GM23338 (cell line): ENCODE measurements around the gene FARS2. TPM values are rescaled to one million over a fixed set of nuclear protein-coding genes. Genes with fewer than 3 reads are reported as not detected.

Experiments used
- ATAC-seq: fragments of 200-7000 bp; cut with Tn5 transposase; 3 replicates; pipeline ENCODE4 v1.9.1; 2020
- DNase-seq: peaks from one replicate; pipeline ENCODE4 v3.0.0-alpha.2; 2015; ENCODE audit warnings: low spot score
- H2AFZ ChIP-seq: fragments of 200-600 bp; sonication (generic); 2 replicates; pipeline ENCODE4 v1.8.0; 2016; ENCODE audit warnings: antibody characterized with exemption, mild to moderate bottlenecking, moderate library complexity
- H3F3A ChIP-seq: fragments of 200-600 bp; sonication (generic); replicated peaks from 2 replicates; pipeline ENCODE4 v1.8.0; 2017; ENCODE audit warnings: antibody characterized with exemption, mixed run types, low read depth
- H3K27ac ChIP-seq: fragments of 200-600 bp; sonication (generic); 2 replicates; pipeline ENCODE4 v1.6.1; 2016; ENCODE audit warnings: low read depth
- H3K27me3 ChIP-seq: fragments of 200-600 bp; sonication (generic); 2 replicates; pipeline ENCODE4 v1.8.0; 2016; ENCODE audit warnings: mild to moderate bottlenecking, mixed run types, moderate library complexity; ENCODE audit not compliant: insufficient read depth
- H3K36me3 ChIP-seq: fragments of 200-600 bp; sonication (generic); 2 replicates; pipeline ENCODE4 v1.8.0; 2016; ENCODE audit warnings: mild to moderate bottlenecking; ENCODE audit not compliant: insufficient read depth
- H3K4me1 ChIP-seq: fragments of 200-600 bp; sonication (generic); 2 replicates; pipeline ENCODE4 v1.8.0; 2016; ENCODE audit warnings: mild to moderate bottlenecking, moderate library complexity; ENCODE audit not compliant: insufficient read depth
- H3K4me2 ChIP-seq: fragments of 200-600 bp; sonication (generic); 2 replicates; pipeline ENCODE4 v1.7.1; 2017; ENCODE audit warnings: mixed run types
- H3K4me3 ChIP-seq: fragments of 200-600 bp; sonication (generic); 2 replicates; pipeline ENCODE4 v1.6.1; 2016; ENCODE audit warnings: mixed run types
- H3K79me2 ChIP-seq: fragments of 200-600 bp; sonication (generic); replicated peaks from 2 replicates; pipeline ENCODE4 v1.8.0; 2017; ENCODE audit warnings: mild to moderate bottlenecking; ENCODE audit not compliant: insufficient read depth
- H3K9me2 ChIP-seq: fragments of 200-600 bp; sonication (generic); 2 replicates; pipeline ENCODE4 v1.8.0; 2017; ENCODE audit not compliant: insufficient read depth
- H4K20me1 ChIP-seq: fragments of 200-600 bp; sonication (generic); replicated peaks from 2 replicates; pipeline ENCODE4 v1.8.0; 2017; ENCODE audit warnings: mild to moderate bottlenecking; ENCODE audit not compliant: insufficient read depth
- H3K27ac Mint-ChIP-seq: 2 replicates; pipeline ENCODE4 v1.8.0; 2020; ENCODE audit warnings: inconsistent platforms, mild to moderate bottlenecking, moderate library complexity, mixed read lengths
- H3K27me3 Mint-ChIP-seq: 3 replicates; pipeline ENCODE4 v1.8.0; 2022; ENCODE audit warnings: low read depth, mild to moderate bottlenecking, moderate library complexity, mixed read lengths, inconsistent platforms; ENCODE audit not compliant: insufficient read depth, poor library complexity
- H3K36me3 Mint-ChIP-seq: 3 replicates; pipeline ENCODE4 v1.8.0; 2021; ENCODE audit warnings: low read depth, mild to moderate bottlenecking, inconsistent platforms, moderate library complexity, mixed read lengths
- H3K4me1 Mint-ChIP-seq: 3 replicates; pipeline ENCODE4 v1.8.0; 2020; ENCODE audit warnings: mild to moderate bottlenecking, inconsistent platforms, mixed read lengths
- H3K4me3 Mint-ChIP-seq: 3 replicates; pipeline ENCODE4 v1.8.0; 2021; ENCODE audit warnings: moderate library complexity, mild to moderate bottlenecking, inconsistent platforms, mixed read lengths
- H3K9me3 Mint-ChIP-seq: 3 replicates; pipeline ENCODE4 v1.8.0; 2020; ENCODE audit warnings: moderate library complexity, mild to moderate bottlenecking, inconsistent platforms, mixed read lengths
- CREB1 ChIP-seq: fragments of 250-450 bp; sonication (Bioruptor Pico); IDR thresholded peaks from 2 replicates; pipeline ENCODE4 v1.5.0; 2020; ENCODE audit warnings: low read depth, mild to moderate bottlenecking, moderate library complexity
- EZH2 ChIP-seq: fragments of 200-600 bp; sonication (generic); IDR thresholded peaks from one replicate; pipeline ENCODE4 v1.8.0; 2017; ENCODE audit warnings: antibody characterized with exemption, mild to moderate bottlenecking, low read depth; ENCODE audit not compliant: unreplicated experiment
- NANOG ChIP-seq: IDR thresholded peaks from 2 replicates; pipeline ENCODE4 v1.6.1; 2016; ENCODE audit warnings: antibody characterized with exemption, borderline replicate concordance
- POLR2AphosphoS5 ChIP-seq: IDR thresholded peaks from 2 replicates; pipeline ENCODE4 v1.6.1; 2016; ENCODE audit warnings: antibody characterized with exemption, low read depth
- STAT1 ChIP-seq: IDR thresholded peaks from one replicate; pipeline ENCODE4 v1.6.1; 2016; ENCODE audit warnings: antibody characterized with exemption; ENCODE audit not compliant: unreplicated experiment
- ZNF331 ChIP-seq: fragments of 250-450 bp; sonication (Bioruptor Pico); IDR thresholded peaks from 2 replicates; pipeline ENCODE4 v1.5.0; 2020; ENCODE audit warnings: low read depth, mild to moderate bottlenecking, moderate library complexity
- polyA plus RNA-seq: library from polyadenylated mRNA; unstranded; fragments of >200 nt; fragmentation: Nextera tagmentation; extraction: Ambion mirVana; gene quantifications from 2 replicates; pipeline ENCODE4 v1.2.1, GENCODE V29; 2016
- total RNA-seq: library from RNA; depleted of rRNA; stranded (reverse); fragments of >200 nt; shearing (Covaris generic); gene quantifications from 2 replicates; pipeline ENCODE4 v1.2.3, GENCODE V29; 2014
- TF ChIP-seq, protein P1 (sequence below): fragments of 250-450 bp; sonication (Bioruptor Pico); IDR thresholded peaks from 2 replicates; pipeline ENCODE4 v1.5.0; 2020; ENCODE audit warnings: mild to moderate bottlenecking, moderate library complexity
- TF ChIP-seq, protein P2 (sequence below): IDR thresholded peaks from 2 replicates; pipeline ENCODE4 v1.6.1; 2016; ENCODE audit warnings: antibody characterized with exemption
- TF ChIP-seq, protein P3 (sequence below), 2 experiments: fragments of 200-600 bp in 1 of 2; sonication (generic) in 1 of 2; conservative IDR thresholded peaks; 2 replicates each; pipeline versions ENCODE4 v1.5.1 to v1.6.1; 2016 to 2017; ENCODE audit warnings: antibody characterized with exemption in 2 of 2, low read depth in 2 of 2, mild to moderate bottlenecking in 2 of 2, moderate library complexity in 1 of 2

Gene FARS2
- total and polyA plus RNA-seq, 2 experiments from 2014 or later: 7.6 to 19.0 TPM

DNA sequence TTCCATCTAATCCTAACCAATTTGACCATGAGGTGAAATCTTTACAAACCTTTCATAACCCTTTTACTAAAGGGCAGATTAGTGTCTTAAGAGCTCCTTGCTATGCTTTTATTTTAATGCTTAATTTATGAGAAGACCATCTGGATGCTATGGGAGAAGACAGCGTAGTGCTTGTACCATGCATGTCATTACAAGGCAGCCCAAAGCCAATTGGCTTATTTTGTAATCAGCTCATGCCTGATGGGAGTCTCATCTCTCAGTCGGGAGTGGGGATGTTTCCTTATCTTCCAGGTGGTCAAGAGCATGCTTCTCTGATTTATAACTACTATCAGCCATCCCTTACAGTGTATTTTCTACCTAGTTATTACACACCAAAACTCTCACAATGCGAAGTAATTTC lies 304.7 kb downstream of the FARS2 start (continued):
- TF ChIP-seq, protein P1, sequence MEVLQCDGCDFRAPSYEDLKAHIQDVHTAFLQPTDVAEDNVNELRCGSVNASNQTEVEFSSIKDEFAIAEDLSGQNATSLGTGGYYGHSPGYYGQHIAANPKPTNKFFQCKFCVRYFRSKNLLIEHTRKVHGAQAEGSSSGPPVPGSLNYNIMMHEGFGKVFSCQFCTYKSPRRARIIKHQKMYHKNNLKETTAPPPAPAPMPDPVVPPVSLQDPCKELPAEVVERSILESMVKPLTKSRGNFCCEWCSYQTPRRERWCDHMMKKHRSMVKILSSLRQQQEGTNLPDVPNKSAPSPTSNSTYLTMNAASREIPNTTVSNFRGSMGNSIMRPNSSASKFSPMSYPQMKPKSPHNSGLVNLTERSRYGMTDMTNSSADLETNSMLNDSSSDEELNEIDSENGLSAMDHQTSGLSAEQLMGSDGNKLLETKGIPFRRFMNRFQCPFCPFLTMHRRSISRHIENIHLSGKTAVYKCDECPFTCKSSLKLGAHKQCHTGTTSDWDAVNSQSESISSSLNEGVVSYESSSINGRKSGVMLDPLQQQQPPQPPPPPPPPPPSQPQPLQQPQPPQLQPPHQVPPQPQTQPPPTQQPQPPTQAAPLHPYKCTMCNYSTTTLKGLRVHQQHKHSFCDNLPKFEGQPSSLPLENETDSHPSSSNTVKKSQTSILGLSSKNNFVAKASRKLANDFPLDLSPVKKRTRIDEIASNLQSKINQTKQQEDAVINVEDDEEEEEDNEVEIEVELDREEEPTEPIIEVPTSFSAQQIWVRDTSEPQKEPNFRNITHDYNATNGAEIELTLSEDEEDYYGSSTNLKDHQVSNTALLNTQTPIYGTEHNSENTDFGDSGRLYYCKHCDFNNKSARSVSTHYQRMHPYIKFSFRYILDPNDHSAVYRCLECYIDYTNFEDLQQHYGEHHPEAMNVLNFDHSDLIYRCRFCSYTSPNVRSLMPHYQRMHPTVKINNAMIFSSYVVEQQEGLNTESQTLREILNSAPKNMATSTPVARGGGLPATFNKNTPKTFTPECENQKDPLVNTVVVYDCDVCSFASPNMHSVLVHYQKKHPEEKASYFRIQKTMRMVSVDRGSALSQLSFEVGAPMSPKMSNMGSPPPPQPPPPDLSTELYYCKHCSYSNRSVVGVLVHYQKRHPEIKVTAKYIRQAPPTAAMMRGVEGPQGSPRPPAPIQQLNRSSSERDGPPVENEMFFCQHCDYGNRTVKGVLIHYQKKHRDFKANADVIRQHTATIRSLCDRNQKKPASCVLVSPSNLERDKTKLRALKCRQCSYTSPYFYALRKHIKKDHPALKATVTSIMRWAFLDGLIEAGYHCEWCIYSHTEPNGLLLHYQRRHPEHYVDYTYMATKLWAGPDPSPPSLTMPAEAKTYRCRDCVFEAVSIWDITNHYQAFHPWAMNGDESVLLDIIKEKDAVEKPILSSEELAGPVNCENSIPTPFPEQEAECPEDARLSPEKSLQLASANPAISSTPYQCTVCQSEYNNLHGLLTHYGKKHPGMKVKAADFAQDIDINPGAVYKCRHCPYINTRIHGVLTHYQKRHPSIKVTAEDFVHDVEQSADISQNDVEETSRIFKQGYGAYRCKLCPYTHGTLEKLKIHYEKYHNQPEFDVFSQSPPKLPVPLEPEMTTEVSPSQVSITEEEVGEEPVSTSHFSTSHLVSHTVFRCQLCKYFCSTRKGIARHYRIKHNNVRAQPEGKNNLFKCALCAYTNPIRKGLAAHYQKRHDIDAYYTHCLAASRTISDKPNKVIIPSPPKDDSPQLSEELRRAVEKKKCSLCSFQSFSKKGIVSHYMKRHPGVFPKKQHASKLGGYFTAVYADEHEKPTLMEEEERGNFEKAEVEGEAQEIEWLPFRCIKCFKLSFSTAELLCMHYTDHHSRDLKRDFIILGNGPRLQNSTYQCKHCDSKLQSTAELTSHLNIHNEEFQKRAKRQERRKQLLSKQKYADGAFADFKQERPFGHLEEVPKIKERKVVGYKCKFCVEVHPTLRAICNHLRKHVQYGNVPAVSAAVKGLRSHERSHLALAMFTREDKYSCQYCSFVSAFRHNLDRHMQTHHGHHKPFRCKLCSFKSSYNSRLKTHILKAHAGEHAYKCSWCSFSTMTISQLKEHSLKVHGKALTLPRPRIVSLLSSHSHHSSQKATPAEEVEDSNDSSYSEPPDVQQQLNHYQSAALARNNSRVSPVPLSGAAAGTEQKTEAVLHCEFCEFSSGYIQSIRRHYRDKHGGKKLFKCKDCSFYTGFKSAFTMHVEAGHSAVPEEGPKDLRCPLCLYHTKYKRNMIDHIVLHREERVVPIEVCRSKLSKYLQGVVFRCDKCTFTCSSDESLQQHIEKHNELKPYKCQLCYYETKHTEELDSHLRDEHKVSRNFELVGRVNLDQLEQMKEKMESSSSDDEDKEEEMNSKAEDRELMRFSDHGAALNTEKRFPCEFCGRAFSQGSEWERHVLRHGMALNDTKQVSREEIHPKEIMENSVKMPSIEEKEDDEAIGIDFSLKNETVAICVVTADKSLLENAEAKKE: no peak
- TF ChIP-seq, protein P2, sequence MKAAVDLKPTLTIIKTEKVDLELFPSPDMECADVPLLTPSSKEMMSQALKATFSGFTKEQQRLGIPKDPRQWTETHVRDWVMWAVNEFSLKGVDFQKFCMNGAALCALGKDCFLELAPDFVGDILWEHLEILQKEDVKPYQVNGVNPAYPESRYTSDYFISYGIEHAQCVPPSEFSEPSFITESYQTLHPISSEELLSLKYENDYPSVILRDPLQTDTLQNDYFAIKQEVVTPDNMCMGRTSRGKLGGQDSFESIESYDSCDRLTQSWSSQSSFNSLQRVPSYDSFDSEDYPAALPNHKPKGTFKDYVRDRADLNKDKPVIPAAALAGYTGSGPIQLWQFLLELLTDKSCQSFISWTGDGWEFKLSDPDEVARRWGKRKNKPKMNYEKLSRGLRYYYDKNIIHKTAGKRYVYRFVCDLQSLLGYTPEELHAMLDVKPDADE: no peak
- TF ChIP-seq CREB1 (CRISPR knock-in tag): no peak
- TF ChIP-seq, protein P3, sequence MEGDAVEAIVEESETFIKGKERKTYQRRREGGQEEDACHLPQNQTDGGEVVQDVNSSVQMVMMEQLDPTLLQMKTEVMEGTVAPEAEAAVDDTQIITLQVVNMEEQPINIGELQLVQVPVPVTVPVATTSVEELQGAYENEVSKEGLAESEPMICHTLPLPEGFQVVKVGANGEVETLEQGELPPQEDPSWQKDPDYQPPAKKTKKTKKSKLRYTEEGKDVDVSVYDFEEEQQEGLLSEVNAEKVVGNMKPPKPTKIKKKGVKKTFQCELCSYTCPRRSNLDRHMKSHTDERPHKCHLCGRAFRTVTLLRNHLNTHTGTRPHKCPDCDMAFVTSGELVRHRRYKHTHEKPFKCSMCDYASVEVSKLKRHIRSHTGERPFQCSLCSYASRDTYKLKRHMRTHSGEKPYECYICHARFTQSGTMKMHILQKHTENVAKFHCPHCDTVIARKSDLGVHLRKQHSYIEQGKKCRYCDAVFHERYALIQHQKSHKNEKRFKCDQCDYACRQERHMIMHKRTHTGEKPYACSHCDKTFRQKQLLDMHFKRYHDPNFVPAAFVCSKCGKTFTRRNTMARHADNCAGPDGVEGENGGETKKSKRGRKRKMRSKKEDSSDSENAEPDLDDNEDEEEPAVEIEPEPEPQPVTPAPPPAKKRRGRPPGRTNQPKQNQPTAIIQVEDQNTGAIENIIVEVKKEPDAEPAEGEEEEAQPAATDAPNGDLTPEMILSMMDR (conservative IDR thresholded peaks at IDR 0.05; ENCODE audit: low read depth in 2 of 2): no peak
- no peak for TF ChIP-seq POLR2AphosphoS5

DNA sequence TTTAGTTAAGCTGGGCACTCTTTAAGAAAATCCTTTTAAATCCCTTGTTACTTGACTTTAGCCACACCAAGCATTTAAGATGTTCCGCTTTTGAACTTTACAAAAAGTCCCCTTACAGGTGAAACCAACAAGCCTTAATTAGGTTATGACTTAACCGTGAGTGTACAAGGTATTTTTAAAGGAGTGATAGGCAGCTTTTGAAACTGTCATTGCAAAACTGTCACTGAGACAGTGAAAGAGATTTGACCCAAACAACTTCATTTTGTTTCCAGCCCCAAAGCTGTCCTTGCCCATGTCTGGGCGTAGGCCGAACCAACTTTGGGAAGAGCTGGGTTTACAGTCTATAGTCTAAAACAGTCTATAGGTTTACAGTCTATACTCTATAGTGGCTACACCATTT lies 305.4 kb downstream of the FARS2 start:
- H4K20me1 ChIP-seq: no peaks in the 10 kb centered on the region
- H3K4me3 ChIP-seq: no peak overlapping the region
- H3K4me1 Mint-ChIP-seq: peaks cover 28% of the 10 kb centered on the region
- H3K9me3 Mint-ChIP-seq: peaks cover 12% of the 10 kb centered on the region
- H3K4me1 ChIP-seq: peaks cover 21% of the 10 kb centered on the region
- peaks cover 10% of the 10 kb centered on the region; the same call in 2 of the 3 replicates for H3K36me3 Mint-ChIP-seq
- no peaks in the 10 kb centered on the region for H3K79me2 ChIP-seq
- no peak overlapping the region for H3K27ac ChIP-seq
- H3K4me2 ChIP-seq: no peak overlapping the region
- no peak overlapping the region for H2AFZ ChIP-seq
- H3K4me3 Mint-ChIP-seq: no peak overlapping the region
- DNase-seq (no peak), ATAC-seq (no peak)
- H3K9me2 ChIP-seq: no peaks in the 10 kb centered on the region
- no peak overlapping the region for H3K27ac Mint-ChIP-seq
- H3K36me3 ChIP-seq: no peaks in the 10 kb centered on the region
- H3K27me3 ChIP-seq: no peaks in the 10 kb centered on the region
- peaks cover 4% of the 10 kb centered on the region for H3K27me3 Mint-ChIP-seq
- H3F3A ChIP-seq: no peaks in the 10 kb centered on the region
- TF ChIP-seq ZNF331 (CRISPR knock-in tag) (no peak), NANOG (no peak), EZH2 (no peak), STAT1 (no peak), CREB1 (CRISPR knock-in tag) (no peak), POLR2AphosphoS5 (no peak)
- TF ChIP-seq, protein P2: no peak
- TF ChIP-seq, protein P3 (conservative IDR thresholded peaks at IDR 0.05; ENCODE audit: low read depth in 2 of 2): no peak
